HG03103 (cell line): ENCODE results near the gene CXorf49.
"Not testable (repeated sequence)": the region's sequence is repeated elsewhere in the genome, so short reads cannot be mapped to it uniquely, and the experiment has no call there.

Experiments
- ATAC-seq: cut with Tn5 transposase; IDR thresholded peaks from one replicate; pipeline ENCODE4 v1.9.1; 2021; ENCODE audit warnings: low read depth; ENCODE audit not compliant: unreplicated experiment

Gene CXorf49

GRCh38 chrX:71718185-71718584, at the start of gene CXorf49:
TSS of gene CXorf49 (minus strand) at chrX:71718285. CDS start at chrX:71718151, 134 bp downstream.
- ATAC-seq = not testable (repeated sequence)

GRCh38 chrX:71767134-71767533, 49.0 kb upstream of the CXorf49 start:
- not testable (repeated sequence) for ATAC-seq

DNA sequence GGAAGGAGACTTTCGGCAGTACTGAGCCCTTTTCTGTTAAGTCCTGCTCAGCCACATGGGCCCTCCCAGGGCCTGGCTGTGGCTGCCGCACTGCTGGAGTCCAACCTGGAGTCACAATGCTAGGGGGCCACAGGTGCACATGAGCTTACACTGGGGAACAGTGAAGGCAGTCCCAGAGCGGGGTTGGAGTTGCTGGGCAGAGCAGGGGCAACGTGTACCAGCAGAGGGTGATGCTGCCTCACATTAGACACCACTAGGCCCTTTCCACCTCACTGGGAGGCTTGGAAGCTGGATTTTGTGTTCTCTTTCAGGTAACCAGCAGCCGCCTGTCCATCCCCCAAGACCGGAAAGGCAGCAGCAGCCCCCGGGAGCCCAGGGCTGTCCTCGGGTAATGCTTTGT, 47.5 kb upstream of the CXorf49 start:
- not testable (repeated sequence) for ATAC-seq

DNA sequence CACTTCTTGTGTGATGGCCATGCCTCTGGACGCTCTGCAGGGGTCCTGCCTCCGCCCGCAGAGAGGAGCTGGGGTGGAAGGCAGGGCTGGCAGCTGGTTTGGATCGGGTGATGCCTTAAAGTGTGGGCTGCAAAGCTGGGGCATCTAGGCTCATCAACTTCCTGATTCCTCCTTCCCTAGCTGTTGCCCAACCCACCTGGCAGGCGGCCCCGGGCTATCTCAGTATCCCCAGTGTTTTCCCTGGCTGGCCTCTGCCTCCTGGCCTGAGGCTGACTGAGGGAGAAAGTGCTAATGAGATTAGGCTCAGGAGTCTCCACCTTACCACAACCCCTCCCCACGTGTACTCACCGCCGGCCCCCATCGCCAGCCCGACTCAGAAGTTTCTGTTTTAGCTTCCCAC, 46.7 kb upstream of the CXorf49 start:
- ATAC-seq = not testable (repeated sequence)

- not testable (repeated sequence) for ATAC-seq
These were observed 45.0 kb upstream of the CXorf49 start, which contains the start of gene CXorf49B for GRCh38 chrX:71763049-71763448. TSS of gene CXorf49B (plus strand) at chrX:71763349. CDS start at chrX:71763424, 75 bp downstream.

DNA sequence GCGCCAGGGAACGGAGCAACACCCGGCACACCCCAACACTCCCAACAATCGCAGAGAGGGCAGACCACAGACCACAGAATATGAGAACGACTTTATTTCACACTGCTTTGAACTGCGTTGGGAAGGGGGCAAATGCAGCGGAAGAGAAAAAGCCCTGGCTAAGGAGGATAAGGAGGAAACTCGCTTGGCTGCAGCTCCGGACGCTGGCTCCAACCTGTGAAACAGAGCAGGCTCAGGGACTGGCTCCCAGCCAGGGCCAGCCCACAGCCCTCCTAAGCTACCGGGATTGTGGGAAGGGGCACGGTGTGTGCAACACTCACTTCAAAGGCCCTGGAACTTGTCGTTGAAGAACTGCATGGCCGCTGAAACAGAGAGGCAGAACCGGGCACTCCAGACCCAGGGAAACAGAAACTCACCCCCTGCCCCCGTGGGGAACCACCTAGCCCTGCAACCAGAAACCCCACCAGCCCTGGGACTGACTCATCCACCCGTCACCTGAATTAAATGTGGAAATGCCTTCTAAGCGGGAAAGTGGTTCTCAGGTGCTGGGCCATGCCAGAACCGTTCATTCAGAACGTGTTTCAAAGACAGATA, 42.7 kb upstream of the CXorf49 start:
- ATAC-seq = not testable (repeated sequence)

- ATAC-seq = not testable (repeated sequence)
These were observed 2.3 kb upstream of the CXorf49 start for GRCh38 chrX:71720289-71720886.

DNA sequence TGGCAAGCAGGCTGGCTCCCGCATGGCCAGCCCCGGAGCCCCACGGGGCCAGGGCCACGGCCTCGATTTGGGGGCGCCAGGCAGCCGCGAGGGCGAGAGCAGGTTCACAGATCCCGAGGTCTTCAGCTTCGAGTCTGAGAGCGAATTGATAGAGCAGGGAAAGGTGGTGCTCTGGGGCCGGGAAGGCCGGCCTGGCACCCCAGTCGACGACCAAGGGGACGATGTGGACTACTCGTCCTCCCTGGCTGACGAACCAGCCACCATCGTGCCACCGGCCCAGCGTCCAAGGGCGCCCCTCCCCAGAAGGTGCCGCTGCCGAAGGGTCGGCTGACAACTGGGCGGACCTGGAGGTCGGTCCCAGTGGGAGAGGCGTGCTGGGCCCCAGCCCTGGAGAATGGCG, 1.1 kb upstream of the CXorf49 start:
- ATAC-seq = not testable (repeated sequence)

DNA sequence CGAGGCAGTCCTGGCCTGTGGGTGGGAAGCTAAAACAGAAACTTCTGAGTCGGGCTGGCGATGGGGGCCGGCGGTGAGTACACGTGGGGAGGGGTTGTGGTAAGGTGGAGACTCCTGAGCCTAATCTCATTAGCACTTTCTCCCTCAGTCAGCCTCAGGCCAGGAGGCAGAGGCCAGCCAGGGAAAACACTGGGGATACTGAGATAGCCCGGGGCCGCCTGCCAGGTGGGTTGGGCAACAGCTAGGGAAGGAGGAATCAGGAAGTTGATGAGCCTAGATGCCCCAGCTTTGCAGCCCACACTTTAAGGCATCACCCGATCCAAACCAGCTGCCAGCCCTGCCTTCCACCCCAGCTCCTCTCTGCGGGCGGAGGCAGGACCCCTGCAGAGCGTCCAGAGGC, 1.8 kb downstream of the CXorf49 start:
- ATAC-seq = not testable (repeated sequence)

DNA sequence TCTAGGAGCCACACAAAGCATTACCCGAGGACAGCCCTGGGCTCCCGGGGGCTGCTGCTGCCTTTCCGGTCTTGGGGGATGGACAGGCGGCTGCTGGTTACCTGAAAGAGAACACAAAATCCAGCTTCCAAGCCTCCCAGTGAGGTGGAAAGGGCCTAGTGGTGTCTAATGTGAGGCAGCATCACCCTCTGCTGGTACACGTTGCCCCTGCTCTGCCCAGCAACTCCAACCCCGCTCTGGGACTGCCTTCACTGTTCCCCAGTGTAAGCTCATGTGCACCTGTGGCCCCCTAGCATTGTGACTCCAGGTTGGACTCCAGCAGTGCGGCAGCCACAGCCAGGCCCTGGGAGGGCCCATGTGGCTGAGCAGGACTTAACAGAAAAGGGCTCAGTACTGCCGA, 2.5 kb downstream of the CXorf49 start:
- not testable (repeated sequence) for ATAC-seq

DNA sequence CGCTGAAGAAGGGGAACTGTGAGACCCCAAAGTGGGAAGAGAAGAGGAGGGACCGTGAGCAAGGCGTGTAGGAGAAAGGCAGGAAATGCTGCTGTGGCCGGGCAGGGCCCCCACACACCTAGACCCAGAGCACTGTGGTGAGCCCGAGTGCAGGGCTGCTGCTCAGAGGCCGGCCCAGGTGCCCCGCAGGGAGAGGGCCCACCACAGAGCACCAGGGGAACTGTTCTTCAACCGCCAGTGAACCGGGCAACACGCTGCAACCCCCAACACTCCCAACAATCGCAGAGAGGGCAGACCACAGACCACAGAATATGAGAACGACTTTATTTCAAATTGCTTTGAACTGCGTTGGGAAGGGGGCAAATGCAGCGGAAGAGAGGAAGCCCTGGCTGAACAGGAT, 4.0 kb downstream of the CXorf49 start:
- not testable (repeated sequence) for ATAC-seq

DNA sequence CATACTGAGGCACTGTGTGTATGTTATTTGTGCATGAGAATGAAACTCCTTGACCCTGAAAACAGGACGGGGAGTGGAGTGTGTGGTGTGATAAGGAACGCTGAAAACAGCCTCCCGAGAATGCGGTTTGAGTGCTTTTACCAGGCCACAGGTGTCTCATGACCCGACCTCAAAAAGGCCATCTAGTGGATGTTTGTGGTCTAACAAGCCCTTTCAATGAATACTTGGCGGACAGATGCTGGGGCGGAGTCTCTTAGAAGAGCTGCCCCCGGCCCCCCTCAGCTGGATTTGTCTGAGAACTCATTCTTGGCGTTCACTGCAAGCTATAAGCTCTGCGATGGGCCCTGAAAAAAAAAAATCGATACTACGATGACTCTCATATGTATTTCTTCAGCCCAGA, 15.2 kb downstream of the CXorf49 start:
- not testable (repeated sequence) for ATAC-seq

DNA sequence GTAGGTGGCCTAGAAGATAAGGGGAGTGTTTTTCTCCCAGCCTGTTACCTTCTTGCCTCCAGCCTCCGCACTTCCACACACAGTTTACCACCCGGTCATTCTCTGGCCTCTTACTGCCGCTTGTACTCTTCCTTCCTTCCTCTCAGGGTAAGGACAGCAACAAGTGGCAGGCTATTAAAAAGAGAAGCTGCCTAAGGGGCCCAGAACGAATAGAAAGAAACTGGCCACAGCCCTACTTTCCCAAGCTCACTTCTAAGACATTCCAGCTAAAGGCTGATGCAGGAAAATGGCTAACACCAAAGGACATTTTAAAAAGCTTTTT, 19.1 kb downstream of the CXorf49 start:
- ATAC-seq = not testable (repeated sequence)

DNA sequence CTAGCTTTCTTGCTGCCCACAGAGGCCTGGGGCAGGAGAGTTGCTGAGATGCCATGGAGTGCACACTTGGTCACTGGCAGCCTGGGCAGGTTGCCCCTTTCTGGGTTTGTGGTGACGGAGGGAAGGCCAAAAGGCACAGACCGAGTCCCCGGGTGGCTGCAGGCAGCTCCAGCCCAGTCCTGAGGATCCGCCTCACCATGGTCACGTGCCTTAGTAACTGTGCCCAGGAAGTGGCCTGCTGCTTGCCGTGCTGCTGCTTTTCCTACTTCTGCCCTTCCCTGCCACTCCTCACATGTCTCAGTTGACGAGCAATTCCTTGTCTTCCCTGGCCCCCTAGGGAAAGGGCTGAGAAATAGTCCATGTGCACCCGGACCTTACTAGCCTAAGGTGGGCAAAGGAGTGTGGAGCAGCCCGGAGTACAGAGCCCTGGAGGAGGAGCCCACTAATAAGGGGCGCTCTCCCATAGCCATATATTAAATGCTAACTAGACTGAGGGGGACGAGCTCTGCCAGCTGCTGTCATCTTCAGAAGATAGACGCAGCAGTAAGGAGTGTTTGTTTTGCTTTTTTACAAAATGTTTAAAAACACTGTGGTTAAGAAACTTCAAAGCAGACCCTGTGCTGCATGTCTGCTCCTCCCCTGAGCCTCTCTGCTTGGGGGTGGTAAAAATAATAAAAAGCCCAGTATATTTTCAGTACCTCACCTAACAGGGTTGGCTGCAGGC, 19.6 kb downstream of the CXorf49 start:
- ATAC-seq = not testable (repeated sequence)

DNA sequence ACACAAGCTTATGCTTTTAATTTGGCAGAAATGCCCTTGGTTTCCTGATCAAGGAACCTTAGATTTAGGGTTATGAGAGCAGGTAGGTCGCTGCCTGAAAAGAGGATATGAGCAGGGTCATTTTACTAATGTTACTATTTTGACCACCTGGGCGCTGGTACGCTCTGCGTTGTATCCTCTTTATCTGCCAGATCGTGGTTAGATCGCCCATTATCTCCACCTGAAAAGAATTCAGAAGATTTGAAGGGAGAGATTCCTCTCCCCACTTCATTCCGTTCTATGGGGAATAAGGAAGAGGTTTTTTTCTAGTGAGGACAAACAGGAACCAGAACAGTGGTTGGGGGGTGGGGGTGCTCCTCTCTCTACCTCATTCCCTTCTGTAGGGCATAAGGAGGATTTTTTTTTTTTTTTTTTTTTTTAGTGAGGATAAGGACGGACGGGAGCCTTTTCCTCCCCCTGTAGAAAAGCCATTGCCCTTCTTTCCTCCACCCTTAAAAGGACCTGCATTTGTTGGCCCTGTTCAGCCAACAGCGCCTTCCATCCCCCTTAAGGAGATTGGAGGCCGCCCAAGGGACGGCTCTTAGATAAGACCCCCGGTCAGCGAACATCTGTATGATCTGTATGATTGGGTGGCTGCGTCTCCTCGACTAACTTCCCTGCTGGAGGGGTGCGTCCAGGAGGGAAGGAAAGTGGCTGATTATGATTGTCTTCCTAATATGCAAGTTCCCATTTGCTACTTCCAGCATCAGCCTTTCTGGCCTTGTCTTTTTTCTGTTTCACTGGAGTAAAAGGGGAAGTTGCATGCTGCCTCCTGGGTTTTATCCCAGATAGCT, 20.4 kb downstream of the CXorf49 start:
- not testable (repeated sequence) for ATAC-seq

- ATAC-seq = not testable (repeated sequence)
These were observed 21.2 kb downstream of the CXorf49 start for GRCh38 chrX:71696641-71697465.

- no peak for ATAC-seq
These were observed 38.4 kb downstream of the CXorf49 start for GRCh38 chrX:71679575-71680207.

- ATAC-seq = not testable (repeated sequence)
These were observed 40.9 kb downstream of the CXorf49 start for GRCh38 chrX:71677195-71677594.

GRCh38 chrX:71676068-71676795, 41.9 kb downstream of the CXorf49 start:
- not testable (repeated sequence) for ATAC-seq
